HepG2 (cell line): Measurements from ENCODE around the gene IL1RAPL1. TPM values are rescaled to one million over a fixed set of nuclear protein-coding genes. Genes with fewer than 3 reads are reported as not detected.

Experiments used
- ATAC-seq: fragments of 200-7000 bp; cut with Tn5 transposase; 3 replicates; pipeline ENCODE4 v1.9.1; 2020; ENCODE audit warnings: mild to moderate bottlenecking, moderate library complexity
- BruUV-seq: library from RNA; stranded (reverse); fragments of 400-500 nt; replicated peaks from 2 replicates; lab custom pipeline; 2021; lab: Mats Ljungman, UMichigan
- CTCF ChIA-PET: fragments of 300-600 bp; formaldehyde crosslinking; extraction: SDS; loops from one replicate; lab custom pipeline; 2021; ENCODE audit warnings: low total read pairs, inconsistent platforms, low intra/inter-chr PET ratio; lab: Yijun Ruan, JAX
- POLR2A ChIA-PET: fragments of 350-600 bp; sonication (Branson Sonifier 250); formaldehyde crosslinking; loops from one replicate; lab custom pipeline; 2020; ENCODE audit warnings: antibody characterized with exemption, inconsistent platforms; lab: Yijun Ruan, JAX
- DNase-seq: peaks from one replicate; pipeline ENCODE4 v3.0.0-alpha.2; 2015; ENCODE audit warnings: low spot score
- FAIRE-seq: peaks from 3 replicates; lab custom pipeline; 2011; peaks lifted over from hg19 to GRCh38; lab: Jason Lieb, UNC
- H2AFZ ChIP-seq: one replicate; pipeline ENCODE4 v1.6.1; 2011; ENCODE audit warnings: low read length, inconsistent platforms
- H3K27ac ChIP-seq: fragments of 300-600 bp; 3 replicates; pipeline ENCODE4 v1.8.0; 2011; ENCODE audit warnings: mixed run types, mild to moderate bottlenecking, mixed read lengths, low read length, inconsistent platforms; ENCODE audit not compliant: insufficient read depth; ENCODE audit errors: extremely low read length
- H3K27me3 ChIP-seq, 2 experiments: fragments of 200-600 bp in 1 of 2; 2 replicates in 1 of 2; 3 replicates in 1 of 2; pipeline versions ENCODE4 v1.6.0 to v1.8.0; 2011; ENCODE audit warnings: low read length in 2 of 2, mild to moderate bottlenecking in 2 of 2, moderate library complexity in 2 of 2, inconsistent platforms in 1 of 2; ENCODE audit not compliant: insufficient read depth in 2 of 2, control insufficient read depth in 1 of 2
- H3K36me3 ChIP-seq, 2 experiments: fragments of 200-600 bp in 1 of 2; replicated peaks in 1 of 2; 2 replicates in 1 of 2; 3 replicates in 1 of 2; pipeline versions ENCODE4 v1.5.1 to v1.8.0; 2011; ENCODE audit warnings: low read length in 2 of 2, inconsistent platforms in 1 of 2; ENCODE audit not compliant: insufficient read depth in 2 of 2, control insufficient read depth in 1 of 2
- H3K4me1 ChIP-seq: 2 replicates; pipeline ENCODE4 v1.5.1; 2012; ENCODE audit warnings: low read length, inconsistent platforms; ENCODE audit not compliant: insufficient read depth
- H3K4me2 ChIP-seq: 2 replicates; pipeline ENCODE4 v1.6.0; 2011; ENCODE audit warnings: low read depth, low read length, inconsistent platforms
- H3K4me3 ChIP-seq, 3 experiments: fragments of 200-600 bp in 1 of 3; sonication (generic), shearing (Covaris generic) in 1 of 3; replicated peaks in 1 of 3; 2 replicates each; pipeline ENCODE4 v1.5.1; 2011 to 2016; ENCODE audit warnings: low read length in 3 of 3, inconsistent platforms in 2 of 3, low read depth in 2 of 3, mild to moderate bottlenecking in 2 of 3, control low read depth in 1 of 3, mixed read lengths in 1 of 3; ENCODE audit not compliant: insufficient read depth in 1 of 3
- H3K79me2 ChIP-seq: one replicate; pipeline ENCODE4 v1.6.1; 2011; ENCODE audit warnings: low read length, inconsistent platforms; ENCODE audit not compliant: insufficient read depth
- H3K9ac ChIP-seq: 2 replicates; pipeline ENCODE4 v1.6.0; 2011; ENCODE audit warnings: mild to moderate bottlenecking, low read depth, low read length, inconsistent platforms; ENCODE audit not compliant: insufficient read depth
- H3K9me3 ChIP-seq: 2 replicates; pipeline ENCODE4 v1.5.1; 2012; ENCODE audit warnings: mild to moderate bottlenecking, low read length
- H4K20me1 ChIP-seq: 2 replicates; pipeline ENCODE4 v1.6.0; 2011; ENCODE audit warnings: inconsistent platforms, mild to moderate bottlenecking, low read length, moderate library complexity; ENCODE audit not compliant: insufficient read depth
- EED ChIP-seq: sonication (generic); formaldehyde crosslinking; IDR thresholded peaks from 2 replicates; pipeline ENCODE4 v1.5.0; 2020; ENCODE audit warnings: mild to moderate bottlenecking, missing genetic modification reagents
- GTF3A ChIP-seq: sonication (generic); formaldehyde crosslinking; conservative IDR thresholded peaks from 2 replicates; pipeline ENCODE4 v1.4.0; 2020; ENCODE audit warnings: mild to moderate bottlenecking, missing genetic modification reagents
- HIVEP1 ChIP-seq: sonication (generic); formaldehyde crosslinking; IDR thresholded peaks from 2 replicates; pipeline ENCODE4 v1.4.0; 2020; ENCODE audit warnings: mild to moderate bottlenecking, missing genetic modification reagents
- KDM5A ChIP-seq: fragments of 200-600 bp; sonication (generic); IDR thresholded peaks from 2 replicates; pipeline ENCODE4 v1.7.0; 2018; ENCODE audit warnings: antibody characterized with exemption, mild to moderate bottlenecking, low read length, borderline replicate concordance
- LRRFIP1 ChIP-seq: sonication (generic); formaldehyde crosslinking; conservative IDR thresholded peaks from 2 replicates; pipeline ENCODE4 v1.4.0; 2020; ENCODE audit warnings: missing genetic modification reagents
- MED13 ChIP-seq: sonication (generic); formaldehyde crosslinking; IDR thresholded peaks from 2 replicates; pipeline ENCODE4 v1.5.0; 2020; ENCODE audit warnings: missing genetic modification reagents
- NFE2 ChIP-seq: sonication (generic); formaldehyde crosslinking; IDR thresholded peaks from 2 replicates; pipeline ENCODE4 v1.4.0; 2020; ENCODE audit warnings: missing genetic modification reagents
- NR3C1 ChIP-seq: sonication (generic); formaldehyde crosslinking; IDR thresholded peaks from 2 replicates; pipeline ENCODE4 v1.4.0; 2020; ENCODE audit warnings: missing genetic modification reagents
- PBX2 ChIP-seq: IDR thresholded peaks from 2 replicates; pipeline ENCODE4 v1.6.1; 2016; ENCODE audit warnings: control low read depth
- PRDM10 ChIP-seq: sonication (generic); formaldehyde crosslinking; IDR thresholded peaks from 2 replicates; pipeline ENCODE4 v1.4.0; 2020; ENCODE audit warnings: low read depth, missing genetic modification reagents
- SIN3A ChIP-seq: IDR thresholded peaks from 2 replicates; pipeline ENCODE4 v1.6.1; 2011; ENCODE audit warnings: low read depth, mild to moderate bottlenecking, control low read depth, low read length, borderline replicate concordance
- SMAD9 ChIP-seq: sonication (generic); formaldehyde crosslinking; IDR thresholded peaks from 2 replicates; pipeline ENCODE4 v1.5.1; 2020; ENCODE audit warnings: mild to moderate bottlenecking, missing genetic modification reagents
- TCF12 ChIP-seq, 2 experiments: fragments of 450-650 bp in 1 of 2; sonication (generic) in 1 of 2; formaldehyde crosslinking in 1 of 2; IDR thresholded peaks; 2 replicates each; pipeline versions ENCODE4 v1.6.1 to v1.8.0; 2017 to 2022; ENCODE audit warnings: antibody characterized with exemption in 1 of 2, mild to moderate bottlenecking in 1 of 2, missing genetic modification reagents in 1 of 2, moderate library complexity in 1 of 2
- ZNF3 ChIP-seq: IDR thresholded peaks from 2 replicates; pipeline ENCODE4 v1.7.0; 2017; ENCODE audit warnings: inconsistent platforms
- ZNF570 ChIP-seq: sonication (generic); formaldehyde crosslinking; IDR thresholded peaks from 2 replicates; pipeline ENCODE4 v1.4.0; 2020; ENCODE audit warnings: mild to moderate bottlenecking, missing genetic modification reagents, borderline replicate concordance
- ZNF605 ChIP-seq: sonication (generic); formaldehyde crosslinking; IDR thresholded peaks from 2 replicates; pipeline ENCODE4 v1.8.0; 2022; ENCODE audit warnings: mild to moderate bottlenecking, missing genetic modification reagents
- ZNF672 ChIP-seq: sonication (generic); formaldehyde crosslinking; IDR thresholded peaks from 2 replicates; pipeline ENCODE4 v1.8.1; 2022; ENCODE audit warnings: missing genetic modification reagents
- ZNF7 ChIP-seq: IDR thresholded peaks from 2 replicates; pipeline ENCODE4 v1.6.1; 2016; ENCODE audit warnings: missing biosample characterization, missing genetic modification reagents
- ZNF75D ChIP-seq: sonication (generic); formaldehyde crosslinking; IDR thresholded peaks from 2 replicates; pipeline ENCODE4 v1.8.1; 2023; ENCODE audit warnings: missing genetic modification reagents, mild to moderate bottlenecking, borderline replicate concordance
- WGBS: methylation state at CpG from one replicate; pipeline ENCODE4 v1.1.6; 2017; ENCODE audit warnings: low lambda C conversion rate; 5-methylcytosine and 5-hydroxymethylcytosine counted together
- in situ Hi-C: cut with HindIII; loops from 2 replicates; pipeline ENCODE4 v1.10.0; 2017; ENCODE audit warnings: low pct_unique_long_range_greater_than_20kb; ENCODE audit not compliant: extremely low pct_ligation_motif_present
- intact Hi-C: fragments of 100-400 bp; cut with micrococcal nuclease; formaldehyde crosslinking; loops from one replicate; pipeline ENCODE4 v1.10.0; 2022; ENCODE audit not compliant: unreplicated experiment
- polyA plus RNA-seq, 8 experiments: library from polyadenylated mRNA; depleted of rRNA in 3 of 8; stranded (reverse) in 7 of 8; unstranded in 1 of 8; fragments of >200 nt; fragmentation: Illumina TruSeq in 4 of 8; extraction: Trizol in 4 of 8; gene quantifications; 2 replicates each; pipeline versions ENCODE4 v1.2.1 to v1.2.3, GENCODE V29; 2011 to 2016; ENCODE audit warnings: low read depth in 4 of 8, missing spikeins in 1 of 8, mixed read lengths in 1 of 8; ENCODE audit not compliant: insufficient read depth in 1 of 8
- total RNA-seq, 5 experiments: library from RNA; depleted of rRNA; stranded (reverse); fragments of >200 nt; fragmentation: Illumina TruSeq; extraction: Trizol; gene quantifications; 2 replicates each; pipeline ENCODE4 v1.2.3, GENCODE V29; 2016; ENCODE audit warnings: low read depth in 1 of 5

The IL1RAPL1 gene
- total and polyA plus RNA-seq, 2 of the 13 experiments (the other 11 are each of a cell fraction or from before 2014, with no cell fraction given) = 0.04 TPM; not detected in 1

- TF ChIP-seq ZNF7 (CRISPR knock-in tag) (no peak), MED13 (CRISPR knock-in tag) (no peak), EED (CRISPR knock-in tag) (no peak), ZNF570 (CRISPR knock-in tag) (no peak), ZNF75D (CRISPR knock-in tag) (no peak), TCF12 (IDR thresholded peaks at IDR 0.05) (no peak), TCF12 (CRISPR knock-in tag; IDR thresholded peaks at IDR 0.05) (no peak), SMAD9 (CRISPR knock-in tag) (no peak), KDM5A (no peak), PRDM10 (CRISPR knock-in tag) (no peak)
These were observed 960 bp upstream of the IL1RAPL1 start (continued) for GRCh38 chrX:28586286-28586685.

GRCh38 chrX:28589046-28589445 lies 1.8 kb downstream of the IL1RAPL1 start:
- FAIRE-seq (no peak), DNase-seq (no peak), ATAC-seq (no peak)
- Histone ChIP-seq H3K9me3 (no peaks in the 10 kb centered on the region), H2AFZ (no peak overlapping the region), H3K4me2 (no peak overlapping the region), H4K20me1 (no peaks in the 10 kb centered on the region), H3K4me3 (no peak overlapping the region), H3K79me2 (no peaks in the 10 kb centered on the region), H3K9ac (no peak overlapping the region), H3K36me3 (no peaks in the 10 kb centered on the region), H3K27ac (no peak overlapping the region), H3K4me1 (no peaks in the 10 kb centered on the region), H3K27me3 (no peaks in the 10 kb centered on the region)
- intact Hi-C loops (no loop called here), in situ Hi-C loops (no loop called here)
- WGBS = 0% methylated on average over 5 of the region's 5 CpGs
- no TSS peak for BruUV-seq
- ChIA-PET POLR2A (no interaction called here), CTCF (no interaction called here)
- TF ChIP-seq HIVEP1 (CRISPR knock-in tag) (no peak), NFE2 (CRISPR knock-in tag) (no peak), ZNF672 (CRISPR knock-in tag) (no peak), ZNF3 (CRISPR knock-in tag) (no peak), SIN3A (no peak), GTF3A (CRISPR knock-in tag) (no peak), NR3C1 (CRISPR knock-in tag) (no peak), PBX2 (CRISPR knock-in tag) (no peak), ZNF605 (CRISPR knock-in tag) (no peak), LRRFIP1 (no peak)
